K562 (cell line): ENCODE measurements around the gene TPPP. TPM values are rescaled to one million over a fixed set of nuclear protein-coding genes. Genes with fewer than 3 reads are reported as not detected.

Experiments used
- ATAC-seq: fragments of 200-7000 bp; cut with Tn5 transposase; 3 replicates; pipeline ENCODE4 v1.9.1; 2020; ENCODE audit warnings: moderate library complexity
- BruUV-seq: library from RNA; stranded (reverse); fragments of 400-500 nt; replicated peaks from 2 replicates; lab custom pipeline; 2021; lab: Mats Ljungman, UMichigan
- CTCF ChIA-PET: fragments of 300-600 bp; formaldehyde crosslinking; extraction: SDS; loops from one replicate; lab custom pipeline; 2021; ENCODE audit warnings: low intra/inter-chr PET ratio; lab: Yijun Ruan, JAX
- POLR2A ChIA-PET: fragments of 300-600, 350-650 bp; sonication (Branson Sonifier 250); formaldehyde crosslinking; extraction: SDS; loops from one replicate; lab custom pipeline; 2021; ENCODE audit warnings: antibody characterized with exemption, inconsistent platforms; lab: Yijun Ruan, JAX
- DNase-seq, 4 experiments: peaks; one replicate each; pipeline versions ENCODE4 v3.0.0 to v3.0.0-alpha.2; 2011 to 2018; ENCODE audit warnings: low spot score in 3 of 4, mixed read lengths in 3 of 4; ENCODE audit errors: extremely low read depth in 1 of 4
- FAIRE-seq: peaks from 2 replicates; lab custom pipeline; 2011; peaks lifted over from hg19 to GRCh38; lab: Jason Lieb, UNC
- H2AFZ ChIP-seq: 2 replicates; pipeline ENCODE4 v1.6.0; 2011; ENCODE audit warnings: low read depth, low read length, control low read depth, inconsistent platforms
- H3K27ac ChIP-seq: fragments of 200-600 bp; 3 replicates; pipeline ENCODE4 v1.8.0; 2011; ENCODE audit warnings: low read depth, mild to moderate bottlenecking, control low read depth, inconsistent platforms, low read length, moderate library complexity, mixed read lengths; ENCODE audit errors: extremely low read depth
- H3K27me3 ChIP-seq, 2 experiments: fragments of 300-600 bp in 1 of 2; 2 replicates in 1 of 2; 3 replicates in 1 of 2; pipeline versions ENCODE4 v1.6.0 to v1.8.0; 2011; ENCODE audit warnings: inconsistent platforms in 2 of 2, low read length in 2 of 2, mild to moderate bottlenecking in 1 of 2, mixed read lengths in 1 of 2, moderate library complexity in 1 of 2; ENCODE audit not compliant: control insufficient read depth in 2 of 2, insufficient read depth in 2 of 2
- H3K36me3 ChIP-seq: fragments of 300-600 bp; 3 replicates; pipeline ENCODE4 v1.8.0; 2011; ENCODE audit warnings: mild to moderate bottlenecking, low read length, inconsistent platforms; ENCODE audit not compliant: control insufficient read depth, insufficient read depth
- H3K4me1 ChIP-seq, 2 experiments: fragments of 200-600 bp in 1 of 2; replicated peaks in 1 of 2; 2 replicates in 1 of 2; 3 replicates in 1 of 2; pipeline versions ENCODE4 v1.5.1 to v1.8.0; 2011; ENCODE audit warnings: inconsistent platforms in 2 of 2, low read length in 2 of 2, mild to moderate bottlenecking in 1 of 2, mixed read lengths in 1 of 2, moderate library complexity in 1 of 2; ENCODE audit not compliant: control insufficient read depth in 2 of 2, insufficient read depth in 2 of 2
- H3K4me2 ChIP-seq: 2 replicates; pipeline ENCODE4 v1.6.1; 2011; ENCODE audit warnings: low read length, control low read depth, inconsistent platforms, mixed read lengths; ENCODE audit not compliant: insufficient read depth
- H3K4me3 ChIP-seq: fragments of 200-600 bp; sonication (generic), shearing (Covaris generic); 2 replicates; pipeline ENCODE4 v1.5.1; 2016; ENCODE audit warnings: control low read depth, inconsistent platforms
- H3K79me2 ChIP-seq: fragments of 200-600 bp; 3 replicates; pipeline ENCODE4 v1.8.0; 2011; ENCODE audit warnings: low read length, inconsistent platforms; ENCODE audit not compliant: control insufficient read depth, insufficient read depth
- H3K9ac ChIP-seq, 2 experiments: 2 replicates each; pipeline versions ENCODE4 v1.6.0 to v1.6.1; 2011; ENCODE audit warnings: low read depth in 2 of 2, low read length in 2 of 2, control low read depth in 1 of 2, inconsistent platforms in 1 of 2, mild to moderate bottlenecking in 1 of 2, mixed read lengths in 1 of 2; ENCODE audit not compliant: insufficient read depth in 1 of 2
- H3K9me1 ChIP-seq: one replicate; pipeline ENCODE4 v1.6.0; 2011; ENCODE audit warnings: inconsistent platforms, mild to moderate bottlenecking, low read length, moderate library complexity; ENCODE audit not compliant: control insufficient read depth, insufficient read depth
- H3K9me3 ChIP-seq: replicated peaks from 2 replicates; pipeline ENCODE4 v1.5.1; 2011; ENCODE audit warnings: low read depth, low read length, inconsistent platforms; ENCODE audit not compliant: control insufficient read depth, insufficient read depth
- H4K20me1 ChIP-seq: replicated peaks from 2 replicates; pipeline ENCODE4 v1.6.1; 2011; ENCODE audit warnings: low read length, inconsistent platforms, mixed read lengths; ENCODE audit not compliant: control insufficient read depth, insufficient read depth
- C11orf30 ChIP-seq: fragments of 450-650 bp; IDR thresholded peaks from 2 replicates; pipeline ENCODE4 v1.6.1; 2016; ENCODE audit warnings: low read depth, mild to moderate bottlenecking
- CEBPB ChIP-seq: fragments of 450-650 bp; IDR thresholded peaks from 2 replicates; pipeline ENCODE4 v1.6.1; 2016; ENCODE audit warnings: missing genetic modification characterization, missing compliant biosample characterization
- CREB1 ChIP-seq, 2 experiments: sonication (generic) in 1 of 2; formaldehyde crosslinking in 1 of 2; IDR thresholded peaks; 2 replicates each; pipeline versions ENCODE4 v1.6.1 to v1.8.0; 2012 to 2022; ENCODE audit warnings: inconsistent platforms in 1 of 2, mild to moderate bottlenecking in 1 of 2, missing genetic modification reagents in 1 of 2, moderate library complexity in 1 of 2
- FIP1L1 ChIP-seq: fragments of 200-400 bp; formaldehyde crosslinking; IDR thresholded peaks from 2 replicates; pipeline ENCODE4 v1.6.1; 2018; ENCODE audit warnings: mild to moderate bottlenecking, low read depth, low read length; ENCODE audit not compliant: poor library complexity, severe bottlenecking
- NBN ChIP-seq: fragments of 450-650 bp; IDR thresholded peaks from 2 replicates; pipeline ENCODE4 v1.6.1; 2016; ENCODE audit warnings: low read depth, mild to moderate bottlenecking
- NFIX ChIP-seq: fragments of 250-450 bp; sonication (Bioruptor Pico); IDR thresholded peaks from 2 replicates; pipeline ENCODE4 v1.4.0; 2020; ENCODE audit warnings: low read depth, mild to moderate bottlenecking, moderate library complexity
- POLR2A ChIP-seq: fragments of 450-650 bp; conservative IDR thresholded peaks from 2 replicates; pipeline ENCODE4 v1.6.1; 2016
- PTRF ChIP-seq: fragments of 450-650 bp; IDR thresholded peaks from 2 replicates; pipeline ENCODE4 v1.6.1; 2016; ENCODE audit warnings: mild to moderate bottlenecking, missing genetic modification characterization, missing compliant biosample characterization
- RB1 ChIP-seq: fragments of 450-650 bp; IDR thresholded peaks from 2 replicates; pipeline ENCODE4 v1.6.1; 2017; ENCODE audit warnings: low read depth, mild to moderate bottlenecking
- RBM22 ChIP-seq: fragments of 200-400 bp; formaldehyde crosslinking; IDR thresholded peaks from 2 replicates; pipeline ENCODE4 v1.6.1; 2018; ENCODE audit warnings: low read length, low read depth; ENCODE audit not compliant: poor library complexity, severe bottlenecking
- SIX5 ChIP-seq, 2 experiments: IDR thresholded peaks; 2 replicates each; pipeline ENCODE4 v1.6.1; 2011; ENCODE audit warnings: low read length in 2 of 2, borderline replicate concordance in 1 of 2, low read depth in 1 of 2, mild to moderate bottlenecking in 1 of 2, moderate library complexity in 1 of 2; ENCODE audit not compliant: insufficient read depth in 1 of 2
- TFAP4 ChIP-seq: sonication (generic); formaldehyde crosslinking; IDR thresholded peaks from 2 replicates; pipeline ENCODE4 v1.8.0; 2022; ENCODE audit warnings: missing genetic modification reagents, mild to moderate bottlenecking, moderate library complexity, borderline replicate concordance
- ZBTB11 ChIP-seq, 3 experiments: fragments of 200-800 bp in 1 of 3; fragments of 250-450 bp in 1 of 3; fragments of 450-650 bp in 1 of 3; sonication (Bioruptor Pico) in 1 of 3; sonication (Bioruptor generic) in 1 of 3; formaldehyde crosslinking in 1 of 3; IDR thresholded peaks; 2 replicates each; pipeline versions ENCODE4 v1.6.1 to v1.8.0; 2016 to 2022; ENCODE audit warnings: mild to moderate bottlenecking in 2 of 3, missing genetic modification characterization in 2 of 3, missing compliant biosample characterization in 1 of 3, moderate library complexity in 1 of 3
- ZNF785 ChIP-seq: fragments of 250-450 bp; sonication (Bioruptor Pico); IDR thresholded peaks from 2 replicates; pipeline ENCODE4 v1.4.0; 2020; ENCODE audit warnings: mild to moderate bottlenecking
- WGBS: fragments of 100-300 bp; shearing (Covaris generic); methylation state at CpG from one replicate; pipeline ENCODE4 v1.1.6; 2016; ENCODE audit warnings: low coverage, mixed read lengths; ENCODE audit not compliant: insufficient coverage; ENCODE audit errors: missing lambda C conversion rate; 5-methylcytosine and 5-hydroxymethylcytosine counted together
- in situ Hi-C: fragments of 300-500 bp; cut with MboI; formaldehyde crosslinking; loops from 4 replicates; pipeline ENCODE4 v1.15.0; 2018; ENCODE audit warnings: inconsistent platforms, mixed read lengths
- intact Hi-C: fragments of 100-400 bp; cut with micrococcal nuclease; formaldehyde crosslinking; loops from 2 replicates; pipeline ENCODE4 v1.14.2; 2022
- polyA plus RNA-seq, 8 experiments: library from polyadenylated mRNA; depleted of rRNA in 4 of 8; stranded (reverse) in 5 of 8; unstranded in 3 of 8; fragments of >200 nt; fragmentation: Nextera tagmentation in 2 of 8; fragmentation: Illumina TruSeq in 1 of 8; extraction: Ambion mirVana in 2 of 8; extraction: Trizol in 1 of 8; gene quantifications; 2 replicates each; pipeline versions ENCODE4 v1.2.1 to v1.2.3, GENCODE V29; 2011 to 2014; ENCODE audit warnings: inconsistent platforms in 1 of 8, missing spikeins in 1 of 8
- total RNA-seq, 7 experiments: library from RNA; depleted of rRNA in 6 of 7; stranded (reverse); fragments of >200 nt in 6 of 7; fragmentation: Illumina TruSeq in 2 of 7; extraction: Trizol in 2 of 7; gene quantifications; 2 replicates each; pipeline versions ENCODE4 v1.2.1 to v1.2.3, GENCODE V29; 2011 to 2021; ENCODE audit warnings: low replicate concordance in 1 of 7

The TPPP gene
- total and polyA plus RNA-seq, 9 of the 15 experiments (the other 6 are each of a cell fraction or from before 2014, with no cell fraction given), result 0.01 to 0.07 (median 0.03) TPM; not detected in 6

GRCh38 chr5:676699-677076, 16.5 kb downstream of the TPPP start (continued):
- TF ChIP-seq ZBTB11 (CRISPR knock-in tag; IDR thresholded peaks at IDR 0.05) (peak in 1 of 3 experiments; percentile 14; a peak in 1 of 6 replicates), NFIX (CRISPR knock-in tag) (no peak), NBN (no peak)

- Histone ChIP-seq H3K4me1 (peaks cover 4 to 52% of the 10 kb centered on the region in 2 experiments; a peak in 4 of 5 replicates), H4K20me1 (peaks cover 22% of the 10 kb centered on the region; the same call in 1 of the 2 replicates), H3K27me3 (no peaks in the 10 kb centered on the region), H3K4me2 (no peak overlapping the region), H3K79me2 (no peaks in the 10 kb centered on the region), H3K9me3 (no peaks in the 10 kb centered on the region), H2AFZ (no peak overlapping the region), H3K4me3 (no peak overlapping the region), H3K9ac (no peak overlapping the region), H3K9me1 (no peaks in the 10 kb centered on the region), H3K36me3 (no peaks in the 10 kb centered on the region), H3K27ac (no peak overlapping the region)
- 57% methylated on average over 36 of the region's 36 CpGs for WGBS
- ATAC-seq, result no peak
- no TSS peak for BruUV-seq
- ChIA-PET POLR2A (no interaction called here), CTCF (no interaction called here)
- FAIRE-seq, result no peak
- intact Hi-C loops (loop anchor here (10.0 kb wide), 1 partner anchor 179 kb away; the partner anchor contains the start of gene ZDHHC11), in situ Hi-C loops (loop anchor here (5.0 kb wide), 2 partner anchors 96 to 231 kb away; no protein-coding TSS in a partner anchor)
- DNase-seq, result no peak
- TF ChIP-seq CEBPB (tag), result no peak
- TF ChIP-seq RBM22, result peak; percentile 6
- no peak for TF ChIP-seq C11orf30
- TF ChIP-seq CREB1 (IDR thresholded peaks at IDR 0.05), result no peak
- TF ChIP-seq CREB1 (CRISPR knock-in tag; IDR thresholded peaks at IDR 0.05), result no peak
- TF ChIP-seq ZNF785, result no peak
- TF ChIP-seq PTRF (tag), result no peak
- no peak for TF ChIP-seq RB1
- TF ChIP-seq SIX5 (IDR thresholded peaks at IDR 0.05; ENCODE audit: borderline replicate concordance in 1 of 2, insufficient read depth in 1 of 2, low read depth in 1 of 2, low read length in 2 of 2), result no peak
- TF ChIP-seq POLR2A, result 0 out of 2 replicates have a peak, but pooled peaks have one; percentile 31
- 0 out of 2 replicates have a peak, but pooled peaks have one; percentile 24 for TF ChIP-seq TFAP4 (CRISPR knock-in tag)
- peak; percentile 34 for TF ChIP-seq FIP1L1
Observed at GRCh38 chr5:675871-676698, 17.1 kb downstream of the TPPP start.
